OCI-LY3 (cell line): ENCODE measurements around the gene TATDN2.

Experiments used
- EZH2phosphoT487 ChIP-seq: fragments of 200-600 bp; shearing (Covaris generic); IDR thresholded peaks from 2 replicates; pipeline ENCODE4 v1.6.1; 2018; ENCODE audit warnings: antibody characterized with exemption, mixed run types, low read depth
- TF ChIP-seq, protein P1 (sequence below): fragments of 200-600, 300-600 bp; sonication (generic); IDR thresholded peaks from 2 replicates; pipeline ENCODE4 v1.5.1; 2014; ENCODE audit warnings: antibody characterized with exemption, low read length, low read depth

- TF ChIP-seq, protein P1, sequence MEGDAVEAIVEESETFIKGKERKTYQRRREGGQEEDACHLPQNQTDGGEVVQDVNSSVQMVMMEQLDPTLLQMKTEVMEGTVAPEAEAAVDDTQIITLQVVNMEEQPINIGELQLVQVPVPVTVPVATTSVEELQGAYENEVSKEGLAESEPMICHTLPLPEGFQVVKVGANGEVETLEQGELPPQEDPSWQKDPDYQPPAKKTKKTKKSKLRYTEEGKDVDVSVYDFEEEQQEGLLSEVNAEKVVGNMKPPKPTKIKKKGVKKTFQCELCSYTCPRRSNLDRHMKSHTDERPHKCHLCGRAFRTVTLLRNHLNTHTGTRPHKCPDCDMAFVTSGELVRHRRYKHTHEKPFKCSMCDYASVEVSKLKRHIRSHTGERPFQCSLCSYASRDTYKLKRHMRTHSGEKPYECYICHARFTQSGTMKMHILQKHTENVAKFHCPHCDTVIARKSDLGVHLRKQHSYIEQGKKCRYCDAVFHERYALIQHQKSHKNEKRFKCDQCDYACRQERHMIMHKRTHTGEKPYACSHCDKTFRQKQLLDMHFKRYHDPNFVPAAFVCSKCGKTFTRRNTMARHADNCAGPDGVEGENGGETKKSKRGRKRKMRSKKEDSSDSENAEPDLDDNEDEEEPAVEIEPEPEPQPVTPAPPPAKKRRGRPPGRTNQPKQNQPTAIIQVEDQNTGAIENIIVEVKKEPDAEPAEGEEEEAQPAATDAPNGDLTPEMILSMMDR = no peak
- no peak for TF ChIP-seq EZH2phosphoT487
Observed at GRCh38 chr3:10226293-10226692, 22.0 kb upstream of the TATDN2 start.
